ENCODE results near the gene DIAPH3.

DIAPH3 gene

GRCh38 chr13:59873856-59874255 is 289.9 kb downstream of the DIAPH3 start:
- no peak for DNase-seq

GRCh38 chr13:59873309-59873708 is 290.4 kb downstream of the DIAPH3 start:
- no peak for DNase-seq

- DNase-seq, result no peak
Measured at GRCh38 chr13:59867867-59868266, 295.9 kb downstream of the DIAPH3 start.

- no peak for DNase-seq
Measured at GRCh38 chr13:59865398-59865797, 298.3 kb downstream of the DIAPH3 start.

GRCh38 chr13:59863621-59864020 is 300.1 kb downstream of the DIAPH3 start:
- no peak for DNase-seq

GRCh38 chr13:59861676-59862075 is 302.1 kb downstream of the DIAPH3 start:
- DNase-seq, result no peak

- no peak for DNase-seq
Measured at GRCh38 chr13:59856281-59856810, 307.4 kb downstream of the DIAPH3 start.

- no peak for DNase-seq
Measured at GRCh38 chr13:59846845-59847620, 316.7 kb downstream of the DIAPH3 start.

GRCh38 chr13:59843040-59843439 is 320.7 kb downstream of the DIAPH3 start:
- no peak for DNase-seq

GRCh38 chr13:59842507-59842906 is 321.2 kb downstream of the DIAPH3 start:
- DNase-seq, result no peak

GRCh38 chr13:59839186-59839585 is 324.5 kb downstream of the DIAPH3 start:
- DNase-seq, result no peak

- no peak for DNase-seq
Measured at GRCh38 chr13:59837101-59837500, 326.6 kb downstream of the DIAPH3 start.

GRCh38 chr13:59835569-59835968 is 328.2 kb downstream of the DIAPH3 start:
- no peak for DNase-seq

GRCh38 chr13:59834801-59835200 is 328.9 kb downstream of the DIAPH3 start:
- no peak for DNase-seq

- no peak for DNase-seq
Measured at GRCh38 chr13:59829690-59830089, 334.0 kb downstream of the DIAPH3 start.

- DNase-seq, result no peak
Measured at GRCh38 chr13:59823486-59823885, 340.2 kb downstream of the DIAPH3 start.

- DNase-seq, result no peak
Measured at GRCh38 chr13:59809564-59809963, 354.2 kb downstream of the DIAPH3 start.

GRCh38 chr13:59806801-59807200 is 356.9 kb downstream of the DIAPH3 start:
- DNase-seq, result no peak

- DNase-seq, result no peak
Measured at GRCh38 chr13:59801107-59801880, 362.4 kb downstream of the DIAPH3 start.

GRCh38 chr13:59793107-59793506 is 370.6 kb downstream of the DIAPH3 start:
- no peak for DNase-seq

GRCh38 chr13:59790626-59791025 is 373.1 kb downstream of the DIAPH3 start:
- DNase-seq, result no peak

- no peak for DNase-seq
Measured at GRCh38 chr13:59789558-59789957, 374.2 kb downstream of the DIAPH3 start.

GRCh38 chr13:59787679-59788078 is 376.0 kb downstream of the DIAPH3 start:
- no peak for DNase-seq
